SIG-M5 treated with dmso at 0.1 percent for 504 hours (cell line): ENCODE results near the gene KIF23.
"Not testable (repeated sequence)": the region's sequence is repeated elsewhere in the genome, so short reads cannot be mapped to it uniquely, and the experiment has no call there.

Experiments
- DNase-seq: peaks from one replicate; lab custom pipeline; 2025; ENCODE audit not compliant: unreplicated experiment; lab: John Stamatoyannopoulos, UW

The KIF23 gene

DNA sequence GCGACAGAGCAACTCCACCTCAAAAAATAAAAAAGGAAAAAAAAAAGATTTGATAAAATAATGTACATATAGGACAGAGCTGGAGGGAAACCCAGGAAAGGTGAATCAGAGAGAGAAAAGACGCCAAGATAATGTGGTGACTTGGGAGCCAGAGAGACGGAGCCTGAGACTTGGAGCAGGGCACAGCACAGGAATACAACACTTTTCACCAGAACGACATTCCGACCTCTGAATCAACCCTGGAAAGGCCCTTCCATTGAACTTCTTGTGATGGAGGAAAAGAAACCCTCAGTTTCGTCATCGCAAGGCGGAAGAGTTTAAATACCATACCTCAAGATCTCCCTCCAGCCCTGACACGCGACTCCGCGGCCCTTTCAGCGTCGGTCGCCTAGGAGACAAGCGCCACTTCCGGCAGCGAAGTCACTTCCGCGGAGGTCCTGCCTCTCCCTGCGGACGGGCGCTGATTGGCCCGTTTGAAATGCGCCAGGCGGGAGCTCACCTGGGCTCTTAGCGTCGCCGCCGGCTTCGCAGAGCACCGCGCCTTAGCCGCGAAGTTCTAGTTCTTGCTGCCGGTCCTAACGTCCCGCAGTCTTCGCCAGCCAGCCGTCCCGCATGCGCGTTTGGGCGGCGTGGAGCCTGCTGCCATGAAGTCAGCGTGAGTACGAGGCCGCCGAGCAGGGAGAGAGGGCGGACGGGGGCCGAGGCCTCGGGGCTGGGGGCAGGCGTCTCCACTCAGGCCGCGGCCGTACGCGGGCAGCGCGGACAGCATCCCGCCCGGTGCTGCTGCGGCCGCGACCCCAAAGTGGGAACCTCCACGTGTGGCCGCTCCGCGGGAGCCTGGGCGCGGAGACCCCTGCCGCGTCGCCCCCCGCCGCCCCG, at the start of gene KIF23:
Gene KIF23, plus strand, starts transcription at position 528 of the 879 bp plus-strand sequence. Its CDS starts 117 bp downstream, at position 645.
- peak; percentile 94 for DNase-seq

DNA sequence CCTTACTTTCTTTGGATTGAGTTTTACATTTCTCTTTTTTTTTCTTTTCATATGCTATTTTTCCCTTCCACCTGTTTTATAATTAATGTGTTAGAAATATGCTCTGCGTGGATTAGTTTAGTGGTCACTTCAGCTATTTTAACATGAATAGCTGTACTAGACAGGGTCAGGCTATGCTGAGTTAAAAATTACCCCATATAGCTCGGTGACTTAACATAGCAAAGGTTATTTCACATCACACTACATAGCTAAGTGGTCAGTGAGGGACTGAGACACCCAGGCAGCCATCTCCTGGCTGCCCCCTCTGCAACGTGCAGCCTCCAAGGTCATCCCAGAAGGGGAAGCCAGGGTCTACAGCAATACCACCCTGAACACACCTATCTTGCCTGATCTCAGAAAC, 46.9 kb upstream of the KIF23 start:
- no peak for DNase-seq

DNA sequence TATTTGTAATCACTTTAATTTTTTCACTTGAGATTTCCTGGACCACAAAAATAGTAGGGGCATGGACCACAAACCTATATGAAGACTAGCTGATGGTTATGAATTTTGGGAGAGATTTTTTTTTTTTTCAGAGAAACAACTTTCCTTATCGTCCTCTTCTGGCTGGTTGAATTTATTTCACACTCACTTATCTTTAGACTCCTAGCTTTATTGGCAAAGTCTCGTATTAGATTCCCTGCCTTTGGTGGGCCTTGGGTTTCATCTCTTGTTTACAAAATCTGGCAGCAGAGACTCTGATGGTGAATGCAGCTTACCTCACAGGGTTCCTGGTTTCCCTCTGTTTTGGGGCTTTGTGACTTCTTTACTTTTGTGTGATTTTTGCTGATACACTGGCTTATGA, 44.5 kb upstream of the KIF23 start:
- DNase-seq, result no peak

DNA sequence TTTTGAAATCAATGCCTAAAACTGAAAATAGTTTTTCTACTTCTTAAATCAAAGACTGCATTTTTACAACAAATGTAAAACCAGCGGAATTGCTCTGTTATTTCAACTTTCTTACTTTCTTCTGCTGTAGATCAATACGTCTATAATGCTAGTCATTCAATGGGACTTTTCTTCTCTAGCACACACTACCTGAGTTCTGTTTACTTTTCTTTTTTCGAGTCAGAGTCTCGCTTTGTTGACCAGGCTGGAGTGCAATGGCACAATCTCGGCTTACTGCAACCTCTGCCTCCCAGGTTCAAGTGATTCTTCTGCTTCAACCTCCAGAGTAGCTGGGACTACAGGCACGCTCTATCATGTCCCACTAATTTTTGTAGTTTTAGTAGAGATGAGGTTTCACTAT, 40.7 kb upstream of the KIF23 start:
- no peak for DNase-seq

DNA sequence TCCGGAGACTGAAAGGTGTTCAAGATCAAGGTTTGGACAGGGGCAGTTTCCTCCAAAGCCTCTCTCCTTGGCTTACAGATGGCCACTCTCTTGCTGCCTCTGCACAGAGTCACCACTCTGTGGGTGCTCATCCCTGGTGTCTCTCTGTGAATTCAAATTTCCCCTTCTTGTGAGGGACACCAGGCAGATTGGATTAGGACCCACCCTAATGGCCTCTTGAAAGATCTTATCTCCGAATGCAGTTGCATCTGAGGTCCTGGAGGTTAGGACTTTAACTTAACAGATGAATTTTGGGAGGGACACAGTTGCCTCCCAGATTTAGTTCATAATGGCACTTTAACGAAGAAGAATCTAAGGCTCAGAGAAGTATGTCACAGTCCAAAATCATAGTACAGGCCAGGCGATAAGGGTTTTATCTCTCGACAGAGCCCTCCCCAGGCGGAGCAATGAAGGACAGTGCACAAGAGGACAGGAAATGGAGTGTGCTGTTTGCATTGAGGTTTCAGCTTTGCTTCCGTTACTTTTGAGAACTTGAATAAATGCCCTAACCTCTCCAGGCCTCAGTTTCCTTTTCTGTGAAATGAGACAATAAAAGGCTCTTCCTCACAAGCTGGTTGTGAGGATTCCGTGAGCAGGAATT, 38.9 kb upstream of the KIF23 start:
- DNase-seq, result no peak

DNA sequence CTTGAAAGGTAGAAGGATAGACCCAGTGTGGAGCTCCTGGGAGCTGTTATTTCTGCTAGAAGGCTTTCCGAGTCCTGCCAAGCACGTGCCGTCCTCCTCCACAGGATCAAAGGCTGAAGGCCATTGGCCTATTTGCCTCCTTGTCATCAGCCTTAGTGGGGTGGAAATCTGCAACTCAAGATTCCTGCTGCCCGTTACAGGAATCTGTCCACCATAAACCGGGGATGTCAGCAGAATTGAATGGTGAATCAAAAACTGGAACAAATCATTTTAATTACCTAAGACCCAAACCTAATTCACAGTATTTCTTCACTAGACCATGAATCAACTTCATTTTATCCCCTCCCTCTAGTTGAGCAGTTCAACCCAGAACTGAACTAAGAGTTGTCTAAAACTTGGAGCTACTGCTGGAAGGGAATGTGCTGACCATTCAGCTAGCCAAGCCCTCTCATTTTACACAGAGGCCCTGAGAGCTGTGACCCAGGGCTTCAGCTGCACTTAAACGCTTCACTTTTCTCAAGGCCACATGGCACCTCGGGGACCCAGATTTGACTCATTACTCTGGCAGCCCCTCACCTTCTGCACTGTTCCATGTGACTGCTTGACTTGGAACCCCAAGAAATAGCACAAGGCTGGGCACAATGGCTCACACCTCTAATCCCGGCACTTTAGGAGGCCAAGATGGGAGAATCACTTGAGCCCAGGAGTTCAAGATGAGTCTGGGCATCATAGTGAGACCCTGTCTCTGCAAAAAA, 36.8 kb upstream of the KIF23 start:
- no peak for DNase-seq

DNA sequence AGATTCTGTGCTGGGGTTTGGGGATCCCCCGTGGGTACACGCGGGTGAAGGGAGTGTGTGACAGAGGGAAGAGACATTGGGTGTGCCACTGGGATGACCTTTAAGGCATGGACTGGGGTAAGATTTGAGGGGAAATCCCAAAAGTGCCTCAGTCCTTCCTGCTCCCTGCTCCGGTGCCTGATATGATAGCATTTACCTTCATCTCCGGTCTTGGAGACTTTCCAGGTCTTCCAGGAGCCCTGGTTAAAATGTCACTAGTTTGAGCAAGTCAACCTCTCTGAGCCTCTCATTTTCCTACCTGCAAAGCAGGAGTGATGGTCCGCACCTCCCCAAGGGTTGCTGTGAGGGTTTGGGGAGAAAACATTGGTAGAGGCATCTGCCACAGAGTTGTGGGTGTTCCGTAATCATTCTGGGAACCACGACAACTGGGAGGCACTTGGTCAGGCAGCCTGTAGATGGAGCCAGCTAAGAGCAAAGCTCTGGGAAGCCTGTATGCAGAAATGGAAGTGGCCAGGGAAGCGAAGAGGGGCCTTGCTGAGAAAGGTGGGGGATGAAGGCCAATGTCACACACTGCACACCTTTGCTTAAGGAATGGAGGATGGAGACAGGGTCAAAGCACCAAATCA, 33.9 kb upstream of the KIF23 start:
- DNase-seq, result peak; percentile 21

DNA sequence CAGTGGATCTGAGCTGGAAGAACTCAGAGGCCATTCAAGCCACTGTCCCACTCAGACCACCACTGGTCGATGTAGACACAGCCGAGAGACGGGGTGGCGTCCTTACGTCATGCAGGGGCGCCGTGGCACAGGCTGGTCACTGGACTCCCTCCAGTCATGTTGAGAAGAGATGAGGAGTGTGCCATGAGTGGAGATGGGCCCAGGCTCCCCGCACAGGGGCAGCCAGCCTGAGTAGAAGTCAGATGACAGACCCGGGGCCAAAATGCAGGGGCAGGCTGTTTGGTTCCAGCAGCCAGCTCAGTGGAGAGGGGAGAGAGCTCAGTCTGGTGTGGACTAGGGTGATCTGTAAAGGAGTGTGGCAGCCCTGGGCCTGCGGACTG, 33.4 kb upstream of the KIF23 start:
- DNase-seq, result no peak

DNA sequence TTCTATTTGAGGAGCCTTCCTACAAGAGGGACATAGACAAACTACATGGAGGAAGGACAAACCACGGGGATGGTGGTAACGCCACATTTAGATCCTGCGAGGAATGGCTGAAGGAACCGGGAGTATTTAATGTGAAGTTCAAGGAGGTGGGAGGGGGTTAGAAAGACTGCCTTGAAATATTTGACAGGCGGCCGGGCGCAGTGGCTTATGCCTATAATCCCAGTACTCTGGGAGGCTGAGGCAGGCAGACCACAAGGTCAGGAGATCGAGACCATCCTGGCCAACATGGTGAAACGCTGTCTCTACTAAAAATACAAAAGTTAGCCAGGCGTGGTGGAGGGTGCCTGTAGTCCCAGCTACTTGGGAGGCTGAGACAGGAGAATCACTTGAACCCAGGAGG, 32.0 kb upstream of the KIF23 start:
- DNase-seq, result not testable (repeated sequence)

DNA sequence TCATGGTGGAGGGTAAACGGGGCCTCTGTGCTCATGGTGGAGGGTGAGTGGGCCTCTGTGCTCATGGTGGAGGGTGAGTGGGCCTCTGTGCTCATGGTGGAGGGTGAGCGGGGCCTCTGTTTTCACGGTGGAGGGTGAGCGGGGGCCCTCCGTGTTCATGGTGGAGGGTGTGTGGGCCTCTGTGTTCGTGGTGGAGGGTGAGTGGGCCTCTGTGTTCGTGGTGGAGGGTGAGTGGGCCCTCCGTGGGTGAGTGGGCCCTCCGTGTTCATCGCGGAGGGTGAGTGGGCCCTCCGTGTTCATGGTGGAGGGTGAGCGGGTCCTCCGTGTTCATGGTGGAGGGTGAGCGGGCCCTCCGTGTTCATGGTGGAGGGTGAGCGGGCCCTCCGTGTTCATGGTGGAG, 30.1 kb upstream of the KIF23 start:
- not testable (repeated sequence) for DNase-seq

DNA sequence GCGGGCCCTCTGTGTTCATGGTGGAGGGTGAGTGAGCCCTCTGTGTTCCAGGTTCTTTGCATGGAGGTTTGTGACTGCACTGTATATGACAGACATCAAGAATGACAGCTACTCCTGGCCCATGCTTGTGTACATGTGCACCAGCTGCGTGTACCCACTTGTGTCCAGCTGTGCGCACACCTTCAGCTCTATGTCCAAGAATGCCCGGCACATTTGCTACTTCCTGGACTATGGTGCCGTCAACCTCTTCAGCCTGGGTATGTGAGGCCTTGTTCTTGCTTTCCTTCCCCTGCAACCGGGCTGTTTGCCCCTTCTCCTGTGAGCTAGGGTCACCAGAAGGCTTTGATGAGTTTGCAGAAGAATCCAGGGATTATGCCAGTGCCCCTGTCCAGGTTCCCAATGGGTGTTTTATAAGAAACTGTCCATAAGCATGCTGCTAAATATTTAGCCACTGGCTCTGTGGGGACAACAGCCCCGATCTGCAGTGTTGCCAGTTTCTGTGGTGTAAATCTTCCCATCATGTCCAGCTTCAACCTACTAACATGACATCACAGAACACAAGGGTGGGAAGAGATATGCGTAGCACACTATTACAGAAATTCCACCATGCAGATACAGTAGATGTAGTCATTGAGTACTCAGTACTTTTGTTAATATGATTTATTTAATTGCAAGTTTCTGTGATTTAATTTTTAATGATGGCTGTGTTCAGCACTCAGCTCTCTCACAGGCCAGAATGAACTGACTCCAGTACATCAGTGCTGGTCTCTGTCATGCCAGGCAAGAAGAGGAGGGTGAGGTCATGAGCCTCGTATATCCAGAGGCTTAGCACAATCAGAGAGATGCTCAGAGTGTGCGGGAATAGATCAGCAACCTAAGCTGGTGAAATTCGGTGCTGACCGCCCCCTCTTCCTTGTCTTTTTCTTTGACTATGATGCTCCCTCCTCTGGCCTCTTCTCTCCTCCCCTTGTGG, 29.2 kb upstream of the KIF23 start:
- no peak for DNase-seq

DNA sequence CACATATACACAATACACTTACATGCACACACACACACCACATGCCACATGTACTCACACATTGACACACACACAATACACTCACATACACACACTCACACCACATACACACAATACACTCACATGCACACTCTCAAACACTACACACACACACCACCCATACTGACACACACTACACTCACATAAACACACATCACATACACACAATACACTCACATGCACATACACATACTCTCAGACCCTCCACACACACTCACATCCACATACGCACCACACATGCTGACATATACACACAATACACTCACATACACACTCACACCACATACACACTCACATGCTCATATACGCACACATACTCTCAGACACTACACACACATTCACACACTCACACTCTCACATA, 28.3 kb upstream of the KIF23 start:
- no peak for DNase-seq

DNA sequence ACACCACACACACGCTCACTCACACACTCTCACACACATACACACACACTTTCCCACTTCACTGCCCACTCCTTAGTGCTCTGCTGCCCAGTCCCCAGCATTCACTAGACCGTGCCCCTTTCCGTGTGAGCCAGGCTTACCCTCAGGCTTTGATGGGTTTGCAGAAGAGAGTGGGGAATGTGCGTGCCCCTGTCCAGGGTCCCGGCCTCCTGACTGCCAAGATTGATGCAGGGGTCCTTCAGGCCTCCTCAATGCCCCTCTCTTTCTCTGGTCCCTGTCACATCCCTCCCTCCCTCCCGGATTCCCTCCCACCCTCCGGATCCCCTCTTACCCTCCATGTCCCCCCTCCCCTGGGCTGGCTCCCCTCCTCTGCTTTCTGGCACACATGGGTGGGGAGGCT, 27.9 kb upstream of the KIF23 start:
- DNase-seq, result no peak

DNA sequence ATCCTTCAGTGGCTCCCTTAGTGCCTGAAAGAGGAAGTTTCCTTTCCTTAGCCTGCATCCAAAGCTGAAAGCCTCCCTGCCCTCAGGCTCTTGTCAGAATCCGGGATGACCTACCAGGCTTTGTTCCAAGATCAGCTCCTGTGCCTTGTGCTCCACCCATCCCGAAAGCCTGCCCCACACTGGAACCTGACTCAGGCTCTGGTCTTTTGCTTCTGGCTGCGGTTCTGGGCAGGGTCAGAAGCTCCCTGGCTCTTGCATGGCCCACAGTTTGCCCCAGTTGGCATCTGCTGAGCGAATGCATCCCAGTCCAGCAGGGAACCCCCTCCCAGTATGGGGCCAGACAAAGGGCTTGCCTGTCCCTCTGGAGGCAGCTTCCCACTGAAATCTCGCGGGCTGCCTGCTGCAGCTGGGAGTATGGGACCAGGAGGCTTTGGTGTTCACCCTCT, 25.9 kb upstream of the KIF23 start:
- DNase-seq, result peak; percentile 22

DNA sequence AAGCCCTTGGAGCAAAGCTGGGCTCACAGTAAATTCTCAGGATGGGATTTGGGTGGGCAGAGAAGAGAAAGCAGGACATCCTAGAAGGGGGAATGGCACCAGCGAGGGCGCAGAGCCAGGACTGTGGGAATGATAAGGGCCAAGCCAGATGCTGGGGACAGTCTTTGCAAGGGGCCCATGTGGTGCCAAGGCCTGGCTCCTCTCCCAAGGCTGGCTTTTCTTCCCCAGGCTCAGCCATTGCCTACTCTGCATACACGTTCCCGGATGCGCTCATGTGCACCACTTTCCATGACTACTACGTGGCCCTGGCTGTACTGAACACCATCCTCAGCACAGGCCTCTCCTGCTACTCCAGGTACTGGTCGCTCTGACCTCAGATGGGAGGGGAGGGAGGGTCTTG, 24.7 kb upstream of the KIF23 start:
- no peak for DNase-seq

DNA sequence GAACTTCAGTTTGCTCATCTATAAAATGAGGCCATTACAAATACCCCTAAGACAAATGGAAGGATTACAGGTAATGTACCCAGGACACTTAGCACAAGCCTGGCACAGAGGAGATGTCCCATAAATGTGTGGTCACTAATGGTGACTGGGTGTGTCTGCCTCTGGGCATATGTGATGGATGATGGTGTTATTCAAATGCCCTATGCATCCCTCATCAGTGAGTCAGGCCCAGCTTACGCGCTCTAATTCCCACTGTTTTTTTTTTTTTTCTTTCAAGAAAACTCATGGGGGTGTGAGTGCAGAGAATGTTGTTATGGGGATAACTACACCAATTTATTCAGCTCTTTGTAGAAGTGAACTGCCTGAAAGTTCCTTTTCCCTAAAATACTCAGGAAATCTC, 23.6 kb upstream of the KIF23 start:
- no peak for DNase-seq

DNA sequence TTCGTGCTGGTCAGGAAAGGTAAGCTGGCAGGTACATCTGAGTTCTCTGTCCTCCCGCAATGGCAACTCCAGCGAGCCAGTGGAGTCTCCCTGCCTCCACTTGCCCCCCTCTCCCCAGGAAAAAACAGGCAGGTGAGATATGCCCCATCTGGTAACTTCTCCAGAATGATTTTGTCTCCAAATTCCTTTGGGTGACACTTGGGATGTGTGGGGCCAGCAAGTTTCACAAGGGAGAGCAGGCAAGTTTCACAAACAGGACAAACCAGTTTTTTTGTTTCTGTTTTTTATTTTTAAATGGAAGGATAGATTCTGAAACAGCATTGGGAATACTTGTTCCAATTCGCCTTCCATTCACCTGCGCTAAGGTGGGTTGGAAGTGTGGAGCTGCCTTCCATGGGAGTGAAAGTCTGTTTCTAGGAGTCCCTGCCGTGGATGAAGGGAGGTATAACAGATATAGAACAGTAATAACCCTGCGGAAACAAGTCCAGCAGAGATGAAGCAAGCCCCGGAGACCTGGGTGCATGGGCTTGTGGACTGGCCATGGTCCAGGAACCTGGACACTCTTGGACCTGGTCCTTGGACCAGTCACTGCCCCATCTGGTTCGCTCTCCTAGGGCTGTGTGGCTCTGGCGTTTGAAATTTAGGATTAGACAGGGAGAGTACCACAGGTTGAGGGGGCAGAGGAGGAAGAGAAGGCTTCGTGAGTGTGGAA, 22.9 kb upstream of the KIF23 start:
- peak; percentile 27 for DNase-seq

DNA sequence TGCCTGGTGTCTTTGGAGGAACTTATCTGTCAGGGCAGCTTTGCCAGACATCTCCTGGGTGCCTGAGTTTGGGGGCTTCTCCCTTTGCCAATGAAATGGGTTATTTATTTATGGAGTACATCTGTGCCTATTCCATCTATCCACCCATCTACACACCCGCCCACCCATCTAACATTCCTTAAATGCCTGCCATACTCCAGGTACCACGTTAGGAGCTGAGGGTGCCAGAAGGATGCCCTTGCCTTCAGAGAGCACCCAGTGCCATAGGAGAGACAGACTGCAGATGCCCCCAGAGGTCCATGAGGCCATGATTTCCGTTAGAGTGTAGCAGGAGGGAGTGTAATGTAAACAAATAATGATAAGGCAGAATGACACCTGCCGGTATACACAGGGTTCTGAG, 21.8 kb upstream of the KIF23 start:
- DNase-seq, result no peak

DNA sequence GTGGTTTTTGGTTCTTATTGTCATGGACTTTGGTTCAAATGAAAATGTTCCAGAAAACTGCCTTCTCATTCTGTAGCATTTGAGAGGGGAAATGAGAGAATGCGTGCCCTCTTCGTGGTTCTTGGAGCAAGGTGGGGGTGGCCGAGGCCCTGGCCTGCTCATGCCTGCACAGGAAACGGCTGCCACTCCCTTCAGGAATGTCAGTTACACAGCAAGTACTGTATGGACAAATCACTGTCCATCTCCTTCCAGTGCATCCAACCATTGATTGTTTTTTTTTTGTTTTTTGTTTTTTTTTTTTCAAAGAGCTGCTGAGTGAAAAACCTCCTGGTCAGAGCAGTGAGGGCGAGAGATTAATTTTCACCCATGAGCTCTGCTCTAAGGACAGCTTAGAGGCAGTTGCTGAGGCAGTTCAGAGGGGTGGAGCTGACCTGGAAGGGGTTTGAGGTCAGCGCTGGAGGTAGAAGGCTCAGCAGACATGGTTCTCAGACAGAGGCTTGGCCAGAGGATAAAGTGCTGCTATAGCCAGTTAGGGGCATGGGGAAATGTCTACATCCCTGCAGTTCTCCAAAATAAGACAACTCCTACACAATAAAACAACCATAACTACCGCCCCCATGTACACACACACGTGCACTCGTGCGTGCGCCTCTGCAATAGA, 20.2 kb upstream of the KIF23 start:
- DNase-seq, result no peak
